Measurements from ENCODE around the gene DCTN4.

DNA sequence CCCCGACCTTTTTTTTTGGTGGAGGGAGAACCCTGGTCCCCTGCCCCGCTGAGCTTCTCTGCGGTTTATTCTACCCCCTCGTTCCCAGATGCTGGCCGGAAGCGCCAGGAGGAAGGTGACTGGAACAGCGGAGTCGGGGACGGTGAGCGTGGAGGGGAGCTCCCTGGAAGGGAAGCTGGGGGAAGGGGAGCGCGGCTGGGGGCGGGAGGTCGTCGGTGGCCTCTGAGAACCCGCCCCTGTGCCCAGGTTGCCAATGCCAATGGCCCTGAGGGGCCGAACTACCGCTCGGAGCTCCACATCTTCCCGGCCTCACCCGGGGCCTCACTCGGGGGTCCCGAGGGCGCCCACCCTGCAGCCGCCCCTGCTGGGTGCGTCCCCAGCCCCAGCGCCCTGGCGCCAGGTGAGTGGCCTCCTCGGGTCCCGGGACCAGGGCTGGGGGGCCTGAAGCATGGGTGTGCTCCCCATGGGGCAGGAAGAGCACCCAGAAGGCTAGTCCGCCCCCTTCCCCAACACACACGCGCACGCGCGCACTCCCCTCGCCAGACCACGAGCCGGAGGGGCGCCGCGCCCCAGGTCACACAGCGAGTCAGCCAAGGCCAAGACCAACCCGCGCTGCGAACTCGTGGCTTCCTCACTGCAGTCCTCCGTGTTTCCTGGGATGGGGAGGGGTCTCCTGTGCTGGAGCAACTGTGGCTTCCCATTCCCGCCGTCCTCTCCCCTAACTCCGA, 87.1 kb downstream of the DCTN4 start:
- TF ChIP-seq, protein P1, sequence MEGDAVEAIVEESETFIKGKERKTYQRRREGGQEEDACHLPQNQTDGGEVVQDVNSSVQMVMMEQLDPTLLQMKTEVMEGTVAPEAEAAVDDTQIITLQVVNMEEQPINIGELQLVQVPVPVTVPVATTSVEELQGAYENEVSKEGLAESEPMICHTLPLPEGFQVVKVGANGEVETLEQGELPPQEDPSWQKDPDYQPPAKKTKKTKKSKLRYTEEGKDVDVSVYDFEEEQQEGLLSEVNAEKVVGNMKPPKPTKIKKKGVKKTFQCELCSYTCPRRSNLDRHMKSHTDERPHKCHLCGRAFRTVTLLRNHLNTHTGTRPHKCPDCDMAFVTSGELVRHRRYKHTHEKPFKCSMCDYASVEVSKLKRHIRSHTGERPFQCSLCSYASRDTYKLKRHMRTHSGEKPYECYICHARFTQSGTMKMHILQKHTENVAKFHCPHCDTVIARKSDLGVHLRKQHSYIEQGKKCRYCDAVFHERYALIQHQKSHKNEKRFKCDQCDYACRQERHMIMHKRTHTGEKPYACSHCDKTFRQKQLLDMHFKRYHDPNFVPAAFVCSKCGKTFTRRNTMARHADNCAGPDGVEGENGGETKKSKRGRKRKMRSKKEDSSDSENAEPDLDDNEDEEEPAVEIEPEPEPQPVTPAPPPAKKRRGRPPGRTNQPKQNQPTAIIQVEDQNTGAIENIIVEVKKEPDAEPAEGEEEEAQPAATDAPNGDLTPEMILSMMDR (IDR thresholded peaks at IDR 0.05; ENCODE audit: borderline replicate concordance, extremely low read depth, low read length, poor library complexity, severe bottlenecking), result no peak
- no peak for TF ChIP-seq EZH2 (IDR thresholded peaks at IDR 0.05; ENCODE audit: borderline replicate concordance, low read depth, low read length, severe bottlenecking)

Measured in DND-41 (cell line).